ENCODE results near the gene NFYC.

- TF ChIP-seq POLR2A (IDR thresholded peaks at IDR 0.05), result no peak
- TF ChIP-seq CTCF (IDR thresholded peaks at IDR 0.05 in 4 of 5, conservative IDR thresholded peaks at IDR 0.05 in 1 of 5), result no peak
Observed at GRCh38 chr1:40756523-40756922, 65.0 kb downstream of the NFYC start.
